ENCODE measurements around the gene PTPRD.

DNA sequence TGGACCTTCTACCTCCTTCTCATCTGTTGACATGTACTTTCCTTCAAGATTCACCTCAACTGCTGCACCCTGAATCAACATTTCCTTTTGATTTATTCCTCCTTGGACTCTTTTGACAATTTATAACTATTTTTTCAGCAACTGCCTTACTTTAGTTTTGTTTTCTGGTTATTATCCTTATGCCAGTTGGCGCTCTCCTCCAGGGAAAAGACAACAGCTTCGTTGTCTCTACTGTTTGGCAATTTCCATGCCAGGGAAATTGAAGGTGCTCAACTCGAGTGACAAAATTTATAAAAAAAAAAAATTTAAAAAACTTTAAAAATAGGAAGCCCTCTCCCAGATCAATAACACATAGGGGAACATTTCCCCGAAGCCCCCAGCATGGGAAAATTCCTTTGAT, 2264.0 kb downstream of the PTPRD start:
- no peak for TF ChIP-seq POLR2AphosphoS5 (IDR thresholded peaks at IDR 0.05; ENCODE audit: low read depth, low read length)
- TF ChIP-seq, protein P1, sequence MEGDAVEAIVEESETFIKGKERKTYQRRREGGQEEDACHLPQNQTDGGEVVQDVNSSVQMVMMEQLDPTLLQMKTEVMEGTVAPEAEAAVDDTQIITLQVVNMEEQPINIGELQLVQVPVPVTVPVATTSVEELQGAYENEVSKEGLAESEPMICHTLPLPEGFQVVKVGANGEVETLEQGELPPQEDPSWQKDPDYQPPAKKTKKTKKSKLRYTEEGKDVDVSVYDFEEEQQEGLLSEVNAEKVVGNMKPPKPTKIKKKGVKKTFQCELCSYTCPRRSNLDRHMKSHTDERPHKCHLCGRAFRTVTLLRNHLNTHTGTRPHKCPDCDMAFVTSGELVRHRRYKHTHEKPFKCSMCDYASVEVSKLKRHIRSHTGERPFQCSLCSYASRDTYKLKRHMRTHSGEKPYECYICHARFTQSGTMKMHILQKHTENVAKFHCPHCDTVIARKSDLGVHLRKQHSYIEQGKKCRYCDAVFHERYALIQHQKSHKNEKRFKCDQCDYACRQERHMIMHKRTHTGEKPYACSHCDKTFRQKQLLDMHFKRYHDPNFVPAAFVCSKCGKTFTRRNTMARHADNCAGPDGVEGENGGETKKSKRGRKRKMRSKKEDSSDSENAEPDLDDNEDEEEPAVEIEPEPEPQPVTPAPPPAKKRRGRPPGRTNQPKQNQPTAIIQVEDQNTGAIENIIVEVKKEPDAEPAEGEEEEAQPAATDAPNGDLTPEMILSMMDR (IDR thresholded peaks at IDR 0.05): no peak
